ENCODE data around the gene CCDC92B.
"Not testable (repeated sequence)": the region's sequence is repeated elsewhere in the genome, so short reads cannot be mapped to it uniquely, and the experiment has no call there.

CCDC92B gene

DNA sequence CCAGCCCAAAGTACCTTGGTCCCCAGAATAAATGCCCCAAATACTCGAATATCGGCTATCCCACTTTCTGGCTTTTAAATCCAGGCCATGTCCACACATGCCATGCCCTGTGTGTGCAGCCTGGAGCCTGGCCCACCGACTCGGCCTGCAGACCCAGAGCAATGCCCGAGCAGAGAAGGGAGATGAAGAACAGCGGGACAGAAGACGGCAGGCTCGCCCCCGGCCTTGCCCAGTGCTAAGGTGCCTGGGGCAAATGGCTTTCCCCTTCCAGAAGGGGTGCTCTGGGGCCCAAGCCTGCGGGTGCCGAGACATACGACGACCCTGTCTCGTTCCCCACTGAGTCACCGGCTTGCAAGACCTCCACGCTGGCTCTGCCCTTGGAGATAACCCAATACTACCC lies 45.8 kb downstream of the CCDC92B start:
- DNase-seq (ENCODE audit: low spot score) = no peak

DNA sequence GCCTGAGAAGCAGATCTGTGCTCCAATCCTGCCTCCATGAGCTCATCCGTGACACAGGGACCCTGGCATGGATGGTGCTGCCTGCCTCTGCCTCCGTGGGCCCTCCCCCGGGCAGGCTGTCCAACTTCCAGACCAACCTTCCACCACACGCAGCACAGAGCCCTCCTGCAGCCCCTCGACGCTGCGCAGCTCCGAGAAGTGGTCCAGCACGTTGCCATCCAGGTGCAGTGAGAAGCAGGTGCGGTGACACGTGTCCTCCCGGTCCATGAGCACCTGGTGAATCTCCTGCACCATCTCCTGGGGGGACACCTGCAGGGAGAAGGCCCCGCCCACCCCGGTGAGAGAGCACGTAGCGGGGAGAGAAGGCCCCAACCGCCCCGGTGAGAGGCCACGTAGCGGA lies 46.3 kb downstream of the CCDC92B start:
- DNase-seq (ENCODE audit: low spot score) = no peak

- no peak for DNase-seq (ENCODE audit: low spot score)
These were observed 47.3 kb downstream of the CCDC92B start for GRCh38 chr17:2701996-2702741.

DNA sequence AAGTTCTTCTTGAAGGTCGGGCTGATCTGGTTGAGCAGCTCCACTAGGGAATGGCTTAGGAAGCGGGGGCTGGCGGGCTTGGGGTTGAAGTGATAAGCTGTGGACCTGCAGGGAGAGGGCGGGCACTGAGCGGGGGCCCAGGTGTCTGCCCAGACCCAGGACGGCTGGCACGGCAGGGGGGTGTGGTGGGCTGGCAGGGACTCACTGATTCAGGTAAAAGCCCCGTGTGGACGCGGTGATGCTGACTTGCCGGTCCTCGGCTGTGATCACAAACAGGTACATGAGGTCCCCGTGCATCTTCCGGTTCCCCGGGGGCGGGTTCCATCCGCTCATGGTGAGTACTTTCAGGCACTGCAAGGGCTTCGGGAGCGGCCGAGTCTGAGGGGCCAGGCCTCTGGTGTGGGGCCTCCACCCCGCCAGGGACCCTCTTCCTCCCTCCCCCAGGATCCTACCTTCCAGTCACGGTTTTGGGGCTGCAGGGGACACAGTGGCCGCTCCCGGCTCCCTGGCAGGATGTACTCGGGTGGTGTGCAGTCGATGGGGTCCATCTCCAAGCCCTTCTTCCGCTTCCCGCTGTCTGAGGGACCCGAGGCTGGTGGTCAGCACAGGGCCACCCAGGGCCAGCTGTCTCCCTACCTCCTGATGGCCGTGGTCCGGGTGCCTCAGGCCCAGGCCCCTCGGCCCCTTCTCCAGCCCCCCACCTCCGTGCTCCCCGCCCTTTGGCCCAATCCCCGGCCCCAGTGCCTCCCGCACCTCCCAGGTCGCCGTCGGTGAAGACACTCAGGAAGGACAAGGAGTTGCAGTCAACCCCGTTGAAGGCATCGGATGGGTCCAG lies 48.1 kb downstream of the CCDC92B start:
- no peak for DNase-seq (ENCODE audit: low spot score)

DNA sequence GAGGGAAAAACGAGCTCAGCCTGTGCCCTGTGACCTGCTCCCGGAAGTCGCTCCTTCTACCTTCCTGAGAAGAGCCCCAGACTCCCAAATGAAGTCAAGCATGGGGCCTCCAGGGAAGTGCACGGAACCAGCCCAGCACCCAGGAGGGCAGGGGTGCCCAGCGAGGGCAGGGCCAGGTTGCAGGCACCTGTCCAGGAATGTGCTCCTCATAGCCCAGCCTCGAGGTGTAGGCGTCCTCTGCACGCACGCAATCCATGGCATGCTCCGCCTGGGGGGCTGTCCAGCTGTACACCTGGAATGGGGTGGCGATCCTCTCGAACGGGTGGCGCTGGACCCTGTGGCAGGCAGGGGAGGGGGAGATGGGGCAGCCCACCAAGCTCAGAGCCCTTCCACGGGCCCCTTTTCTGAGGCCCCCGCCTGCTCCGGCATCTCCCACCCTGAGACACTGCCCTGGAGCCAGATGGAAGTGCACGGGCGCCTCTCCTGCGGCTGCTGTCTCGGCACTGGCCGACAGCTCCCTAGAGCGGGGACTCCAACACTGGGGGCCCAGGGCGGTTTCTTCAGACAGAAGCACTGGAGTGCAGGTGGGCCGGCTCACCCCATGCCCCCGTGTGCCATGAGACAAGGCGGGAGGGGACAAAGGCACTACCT lies 48.8 kb downstream of the CCDC92B start:
- DNase-seq (ENCODE audit: low spot score) = no peak

- DNase-seq (ENCODE audit: low spot score) = no peak
These were observed 49.4 kb downstream of the CCDC92B start for GRCh38 chr17:2700030-2700490.

- DNase-seq (ENCODE audit: low spot score) = not testable (repeated sequence)
These were observed 50.1 kb downstream of the CCDC92B start for GRCh38 chr17:2699216-2699805.

GRCh38 chr17:2697611-2698162 lies 51.8 kb downstream of the CCDC92B start:
- no peak for DNase-seq (ENCODE audit: low spot score)

DNA sequence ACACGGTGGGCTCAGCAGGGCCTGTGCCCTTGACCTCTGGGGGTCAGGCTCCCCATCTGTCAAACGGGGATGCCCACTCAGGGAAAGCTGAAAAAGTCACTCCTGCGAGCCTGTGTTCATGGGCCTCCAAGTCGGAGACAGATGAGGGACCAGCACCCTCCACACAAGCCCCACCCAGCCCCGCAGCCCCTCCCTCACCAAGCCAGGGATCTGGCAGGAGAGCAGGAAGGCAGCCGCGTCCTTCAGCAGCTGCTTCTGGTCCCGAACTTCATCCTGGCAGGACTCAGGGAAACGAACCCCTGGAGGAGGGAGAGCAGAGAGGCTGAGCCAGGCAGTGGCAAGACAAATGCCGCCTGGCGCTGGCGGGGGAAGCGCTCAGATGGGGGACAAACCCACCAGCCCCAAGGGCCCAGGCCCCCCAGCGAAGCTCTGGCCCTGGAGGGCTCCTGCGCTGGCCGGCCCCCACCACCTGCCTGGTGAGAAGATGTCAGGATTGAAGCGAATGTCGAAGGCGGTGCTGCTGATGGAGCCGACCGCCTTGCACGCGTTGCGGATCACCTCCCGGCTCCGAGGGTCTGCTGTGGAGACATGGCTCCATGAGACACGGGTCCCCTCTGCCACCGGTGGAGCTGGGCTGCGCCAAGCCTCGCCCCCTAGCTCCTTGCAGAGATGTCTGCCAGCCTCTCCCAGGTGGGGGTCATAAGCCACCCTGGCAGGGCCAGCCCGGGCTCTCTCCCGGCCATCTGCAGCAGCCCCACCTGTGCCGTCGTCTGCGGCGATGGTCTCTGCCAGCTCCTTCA lies 53.3 kb downstream of the CCDC92B start:
- DNase-seq (ENCODE audit: low spot score) = no peak

GRCh38 chr17:2695243-2695960 lies 54.0 kb downstream of the CCDC92B start:
- no peak for DNase-seq (ENCODE audit: low spot score)

DNA sequence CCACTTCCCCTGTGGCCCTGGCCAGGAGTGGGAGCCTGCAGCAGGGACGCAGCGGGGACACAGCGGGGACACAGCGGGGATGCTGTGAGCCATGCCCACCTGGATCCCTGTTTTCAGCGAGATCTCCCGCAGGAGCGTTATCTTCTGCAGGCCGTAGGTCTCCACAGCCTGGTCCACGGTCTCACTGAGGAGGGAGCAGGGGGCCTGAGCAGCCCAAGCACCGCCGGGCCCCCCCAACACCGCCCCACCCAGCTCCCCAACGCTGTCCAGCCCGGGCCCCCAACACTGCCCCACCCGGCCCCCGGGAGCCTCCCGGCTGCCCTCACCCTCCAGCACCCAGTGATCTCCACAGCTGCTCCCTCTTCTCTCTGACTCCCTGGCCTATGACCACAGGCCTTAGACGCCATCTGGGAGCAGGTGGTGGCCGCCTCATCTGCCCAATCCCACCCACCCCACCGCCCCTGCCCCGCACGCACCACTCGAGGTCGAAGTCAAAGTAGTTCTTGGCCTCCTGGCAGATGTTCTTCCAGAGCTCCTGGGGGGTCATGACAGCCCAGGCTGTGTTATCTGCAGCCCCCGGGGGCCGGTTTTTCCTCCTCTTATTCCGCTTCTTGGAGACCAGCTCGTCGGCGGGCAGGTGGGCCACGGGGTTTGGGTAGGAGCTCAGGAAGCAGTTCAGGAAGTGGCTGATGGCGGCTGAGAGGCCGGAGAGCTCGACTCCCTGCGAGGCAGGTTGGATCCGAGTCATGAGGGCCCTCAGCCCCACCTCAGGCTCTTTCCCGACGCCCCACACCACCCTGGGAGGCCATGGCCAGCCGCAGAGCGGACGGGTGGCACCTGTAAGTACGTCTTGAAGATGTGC lies 54.8 kb downstream of the CCDC92B start:
- no peak for DNase-seq (ENCODE audit: low spot score)

GRCh38 chr17:2693561-2694380 lies 55.7 kb downstream of the CCDC92B start:
- DNase-seq (ENCODE audit: low spot score) = no peak

GRCh38 chr17:2692781-2693135 lies 56.7 kb downstream of the CCDC92B start:
- no peak for DNase-seq (ENCODE audit: low spot score)

DNA sequence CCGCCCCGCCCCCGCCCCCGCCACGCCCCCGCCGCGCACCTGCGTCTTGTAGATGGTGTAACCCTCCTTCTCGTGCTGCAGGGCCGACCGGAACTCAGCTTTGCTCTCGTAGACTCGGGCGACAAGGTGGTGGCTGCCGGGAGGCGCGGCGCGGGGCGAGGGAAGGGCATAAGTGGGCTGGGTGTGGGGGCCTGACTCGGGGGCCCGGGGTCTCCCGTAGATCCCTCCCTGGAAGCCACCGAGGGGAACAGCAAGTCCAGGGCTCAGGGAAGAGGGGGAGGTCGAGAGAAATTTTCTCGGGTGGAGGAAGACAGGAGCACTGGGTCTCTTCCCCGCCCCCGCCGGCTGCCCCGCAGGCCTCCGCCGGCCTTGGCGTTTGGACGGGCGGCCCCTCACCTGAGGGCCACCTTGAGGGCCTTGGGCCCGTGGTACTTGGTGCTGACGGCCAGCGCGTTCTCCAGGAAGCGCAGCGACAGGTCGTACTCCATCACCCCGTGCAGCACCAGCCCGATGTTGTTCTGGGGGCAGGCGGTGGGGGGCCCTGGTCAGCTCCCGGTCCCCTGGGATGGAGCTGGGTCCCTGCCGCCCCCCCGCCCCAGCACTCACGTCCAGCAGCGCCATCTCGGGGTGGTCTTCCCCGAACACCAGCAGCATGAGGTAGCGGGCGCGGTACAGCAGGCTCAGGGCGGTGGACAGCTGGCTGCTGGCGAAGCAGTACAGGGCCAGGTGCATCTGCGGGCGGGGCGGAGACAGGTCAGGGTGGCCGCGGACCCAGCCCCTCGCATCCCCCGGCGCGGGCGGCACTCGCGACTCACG lies 57.3 kb downstream of the CCDC92B start:
- DNase-seq (ENCODE audit: low spot score) = no peak

- DNase-seq (ENCODE audit: low spot score) = no peak
These were observed 58.2 kb downstream of the CCDC92B start for GRCh38 chr17:2691069-2691871.

- no peak for DNase-seq (ENCODE audit: low spot score)
These were observed 59.0 kb downstream of the CCDC92B start for GRCh38 chr17:2690165-2691068.

All from pons (tissue), 1 donor.